WI38 (cell line): ENCODE measurements around the gene TMEM8B.
A peak's percentile ranks its signal among the peaks of the same experiment; 100 is the strongest.

ENCODE experiments used
- H3K4me3 ChIP-seq: 2 replicates; pipeline ENCODE4 v1.5.1; 2011; ENCODE audit warnings: low read depth, mild to moderate bottlenecking, control low read depth, low read length
- TF ChIP-seq, protein P1 (sequence below): IDR thresholded peaks from 2 replicates; pipeline ENCODE4 v1.5.1; 2012; ENCODE audit warnings: low read depth, mild to moderate bottlenecking, control low read depth, low read length

TMEM8B gene

DNA sequence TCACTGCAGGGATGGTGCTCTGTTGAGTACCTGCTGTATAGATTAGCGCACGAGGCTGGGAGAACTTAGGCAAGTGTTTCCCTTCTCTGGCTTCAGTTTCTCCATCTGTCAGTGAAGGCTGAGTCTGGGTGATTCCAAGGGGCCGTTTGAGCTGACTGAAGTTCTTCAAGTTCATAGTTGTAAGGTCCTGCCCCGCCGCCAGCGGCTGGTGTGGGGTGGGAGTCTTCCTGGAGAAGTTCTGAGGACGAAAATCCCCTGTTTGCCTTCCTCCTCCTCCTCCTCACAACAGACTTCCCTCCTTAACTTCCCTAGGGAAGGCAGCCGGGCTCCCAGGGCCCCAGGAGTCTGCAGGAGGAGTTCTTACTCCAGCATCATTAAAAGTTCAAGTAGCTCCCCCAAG, 75.3 kb downstream of the TMEM8B start:
- no peak overlapping the region for H3K4me3 ChIP-seq
- TF ChIP-seq, protein P1, sequence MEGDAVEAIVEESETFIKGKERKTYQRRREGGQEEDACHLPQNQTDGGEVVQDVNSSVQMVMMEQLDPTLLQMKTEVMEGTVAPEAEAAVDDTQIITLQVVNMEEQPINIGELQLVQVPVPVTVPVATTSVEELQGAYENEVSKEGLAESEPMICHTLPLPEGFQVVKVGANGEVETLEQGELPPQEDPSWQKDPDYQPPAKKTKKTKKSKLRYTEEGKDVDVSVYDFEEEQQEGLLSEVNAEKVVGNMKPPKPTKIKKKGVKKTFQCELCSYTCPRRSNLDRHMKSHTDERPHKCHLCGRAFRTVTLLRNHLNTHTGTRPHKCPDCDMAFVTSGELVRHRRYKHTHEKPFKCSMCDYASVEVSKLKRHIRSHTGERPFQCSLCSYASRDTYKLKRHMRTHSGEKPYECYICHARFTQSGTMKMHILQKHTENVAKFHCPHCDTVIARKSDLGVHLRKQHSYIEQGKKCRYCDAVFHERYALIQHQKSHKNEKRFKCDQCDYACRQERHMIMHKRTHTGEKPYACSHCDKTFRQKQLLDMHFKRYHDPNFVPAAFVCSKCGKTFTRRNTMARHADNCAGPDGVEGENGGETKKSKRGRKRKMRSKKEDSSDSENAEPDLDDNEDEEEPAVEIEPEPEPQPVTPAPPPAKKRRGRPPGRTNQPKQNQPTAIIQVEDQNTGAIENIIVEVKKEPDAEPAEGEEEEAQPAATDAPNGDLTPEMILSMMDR: no peak

- TF ChIP-seq, protein P1: no peak
Measured at GRCh38 chr9:35905051-35905781, 76.2 kb downstream of the TMEM8B start.

GRCh38 chr9:35905912-35906679, 77.1 kb downstream of the TMEM8B start, which contains the start of gene HRCT1:
Gene HRCT1 (plus strand): TSS chr9:35906202. CDS start chr9:35906288, 86 bp downstream.
- TF ChIP-seq, protein P1: no peak
- H3K4me3 ChIP-seq: no peak within 1 kb of the TSS

More at GRCh38 chr9:35905051-35905781, 76.2 kb downstream of the TMEM8B start:
- no peak overlapping the region for H3K4me3 ChIP-seq

GRCh38 chr9:35906923-35907699, 78.1 kb downstream of the TMEM8B start:
- H3K4me3 ChIP-seq: no peak overlapping the region
- TF ChIP-seq, protein P1: no peak

- TF ChIP-seq, protein P1: no peak
- peak overlapping the region; percentile 25; the same call in 1 of the 2 replicates for H3K4me3 ChIP-seq
Measured at GRCh38 chr9:35907711-35908503, 78.9 kb downstream of the TMEM8B start.

- TF ChIP-seq, protein P1: no peak
- 0 out of 2 replicates have a peak overlapping the region, but pooled peaks have one; percentile 25 for H3K4me3 ChIP-seq
Measured at GRCh38 chr9:35908504-35909125, 79.6 kb downstream of the TMEM8B start.
